Measurements from ENCODE around the gene RGS6.

Gene RGS6

GRCh38 chr14:72243309-72244293 is 311.4 kb downstream of the RGS6 start:
- no peak for DNase-seq (ENCODE audit: low read depth)

DNA sequence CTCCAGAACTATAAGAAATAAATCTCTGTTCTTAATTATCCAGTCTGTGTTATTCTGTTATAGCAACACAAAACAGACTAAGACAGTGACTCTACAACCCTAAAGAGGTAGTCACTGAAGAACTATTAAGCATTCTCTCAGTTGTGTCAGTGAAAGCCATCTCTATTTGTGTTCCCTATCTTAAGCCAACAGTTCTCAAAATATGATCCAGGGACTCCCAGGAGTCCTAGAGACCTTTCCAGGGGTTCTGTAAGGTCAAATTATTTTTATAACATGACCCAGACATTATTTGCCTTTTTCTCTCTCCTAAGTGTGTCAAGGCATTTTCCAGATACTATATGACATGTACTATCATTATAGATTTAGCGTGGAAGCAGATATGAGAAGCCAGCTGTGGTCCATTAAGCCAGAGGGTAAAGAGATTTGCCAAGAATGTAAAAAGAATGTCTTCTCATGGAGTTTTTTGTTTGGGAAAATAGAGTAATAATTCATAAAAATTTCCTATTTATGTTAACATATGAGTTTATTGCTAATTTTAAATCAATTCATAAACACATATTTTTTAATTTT is 315.8 kb downstream of the RGS6 start:
- no peak for DNase-seq (ENCODE audit: low read depth)

DNA sequence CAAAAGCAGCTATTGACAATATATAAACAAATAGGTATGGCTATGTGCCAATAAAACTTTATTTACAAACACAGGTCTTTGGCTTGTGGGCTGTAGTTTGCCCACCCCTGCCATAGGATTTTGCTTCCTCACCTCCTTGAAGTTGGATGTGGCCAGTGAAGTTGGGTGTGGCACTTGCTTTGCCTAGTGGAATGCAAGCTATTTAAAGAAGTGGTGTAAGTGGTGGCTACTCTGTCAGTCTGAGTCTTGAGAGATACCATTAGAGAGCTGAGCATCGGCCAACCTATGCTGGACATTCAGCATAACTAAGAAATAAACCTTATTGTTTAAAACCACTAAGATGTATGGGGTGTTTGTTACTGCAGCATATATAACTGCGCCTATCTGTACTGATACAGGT is 321.3 kb downstream of the RGS6 start:
- DNase-seq (ENCODE audit: low read depth): no peak

DNA sequence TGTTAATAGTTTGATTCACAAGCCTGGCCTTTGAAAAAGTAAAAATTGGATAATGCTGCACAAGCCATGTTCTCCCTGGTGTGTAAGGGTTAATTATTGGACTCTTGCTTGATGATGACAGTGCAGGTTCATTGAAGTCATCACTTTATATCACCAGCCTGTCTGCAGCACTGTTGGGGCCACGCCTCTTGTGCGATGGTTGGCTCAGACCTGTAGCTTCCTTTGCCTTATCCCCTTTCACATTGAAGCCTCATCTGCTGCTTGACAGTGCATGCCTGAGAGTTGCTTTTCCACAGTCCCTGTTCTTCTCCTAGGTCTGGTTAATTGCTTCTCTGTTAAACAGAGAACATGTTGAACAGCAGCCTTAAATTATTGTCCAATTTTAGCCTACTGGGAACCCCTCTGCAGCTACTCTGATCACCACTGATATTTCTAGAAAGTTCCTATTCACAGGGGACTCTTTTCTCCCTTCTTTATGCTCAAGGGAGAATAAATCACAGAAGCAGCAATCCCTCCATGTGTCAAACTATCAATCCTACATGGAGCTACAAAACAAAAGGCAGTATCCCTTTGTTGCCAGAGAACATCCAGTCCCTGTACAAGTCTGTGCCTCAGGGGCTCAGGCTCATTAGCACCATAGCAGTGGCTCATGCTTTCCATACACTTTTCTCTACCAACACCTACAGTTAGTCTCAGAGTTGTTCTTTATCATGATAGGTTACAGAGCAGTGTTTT is 322.1 kb downstream of the RGS6 start:
- DNase-seq (ENCODE audit: low read depth): no peak

GRCh38 chr14:72254937-72255472 is 322.8 kb downstream of the RGS6 start:
- no peak for DNase-seq (ENCODE audit: low read depth)

DNA sequence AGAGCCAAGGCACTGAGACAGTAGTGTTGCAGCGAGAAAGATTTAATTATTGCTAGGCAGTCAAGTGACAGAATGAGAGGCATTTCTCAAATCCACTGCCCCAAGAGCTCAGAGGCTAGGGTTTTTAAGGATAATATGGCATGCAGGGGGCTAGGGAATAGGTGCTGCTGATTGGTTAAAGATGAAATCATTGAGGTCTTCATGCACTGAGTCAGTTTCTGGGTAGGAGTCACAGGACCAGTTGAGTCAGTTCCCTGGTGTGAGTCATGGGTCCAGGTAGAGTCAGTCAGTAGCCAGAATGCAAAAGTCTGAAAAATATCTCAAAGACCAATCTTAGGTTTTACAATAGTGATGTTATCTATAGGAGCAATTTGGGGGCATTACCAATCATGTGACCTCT is 323.8 kb downstream of the RGS6 start:
- DNase-seq (ENCODE audit: low read depth): no peak

GRCh38 chr14:72261068-72261467 is 328.8 kb downstream of the RGS6 start:
- no peak for DNase-seq (ENCODE audit: low read depth)

DNA sequence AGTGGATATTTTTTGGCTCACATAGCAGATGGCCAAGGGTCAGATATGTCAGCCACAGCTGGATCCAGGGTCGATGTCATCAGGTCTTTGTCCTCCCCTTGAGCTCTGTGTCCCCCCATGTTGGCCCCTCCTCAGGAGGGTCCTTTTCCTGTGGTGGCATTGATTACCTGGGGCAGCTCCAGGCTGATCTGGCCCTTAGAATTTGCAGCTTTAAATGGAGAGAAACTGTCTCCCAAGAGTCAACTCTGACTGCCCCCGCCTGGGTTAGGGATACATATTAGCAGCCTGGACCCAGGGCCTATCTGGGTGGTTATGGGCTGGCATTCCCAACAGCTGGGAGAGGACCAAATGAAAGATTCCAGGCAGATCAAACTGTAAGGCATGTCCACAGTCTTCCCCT is 330.5 kb downstream of the RGS6 start:
- DNase-seq (ENCODE audit: low read depth): no peak

- DNase-seq (ENCODE audit: low read depth): no peak
Measured at GRCh38 chr14:72264716-72265115, 332.5 kb downstream of the RGS6 start.

DNA sequence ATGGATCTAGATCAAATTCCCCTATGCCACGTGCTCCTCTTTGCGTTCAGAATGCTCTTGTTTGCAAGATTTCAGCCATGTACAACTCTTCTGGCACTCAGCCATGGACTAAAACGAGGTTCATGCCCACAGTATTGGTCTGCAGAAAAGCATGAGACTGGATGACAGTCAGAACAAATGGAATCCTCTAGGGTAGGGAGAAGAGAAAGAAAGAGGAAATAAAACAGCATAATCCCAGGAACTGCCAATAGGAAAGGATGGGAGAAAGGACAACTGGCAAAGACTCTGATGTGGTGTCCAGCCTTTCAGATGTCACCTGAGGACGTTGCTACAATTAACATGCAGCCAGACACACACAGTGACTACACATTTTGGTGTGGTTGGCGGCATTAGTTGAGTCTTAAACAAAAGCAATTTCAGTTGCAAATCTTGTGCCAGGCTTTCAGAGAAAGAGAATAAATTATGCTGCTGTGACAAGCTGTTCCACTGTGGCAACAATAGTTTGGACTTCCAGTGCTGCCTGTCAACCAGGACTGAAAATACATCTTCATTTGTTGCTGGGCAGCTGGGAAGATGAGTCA is 338.0 kb downstream of the RGS6 start:
- no peak for DNase-seq (ENCODE audit: low read depth)

- DNase-seq (ENCODE audit: low read depth): no peak
Measured at GRCh38 chr14:72270749-72271148, 338.5 kb downstream of the RGS6 start.

DNA sequence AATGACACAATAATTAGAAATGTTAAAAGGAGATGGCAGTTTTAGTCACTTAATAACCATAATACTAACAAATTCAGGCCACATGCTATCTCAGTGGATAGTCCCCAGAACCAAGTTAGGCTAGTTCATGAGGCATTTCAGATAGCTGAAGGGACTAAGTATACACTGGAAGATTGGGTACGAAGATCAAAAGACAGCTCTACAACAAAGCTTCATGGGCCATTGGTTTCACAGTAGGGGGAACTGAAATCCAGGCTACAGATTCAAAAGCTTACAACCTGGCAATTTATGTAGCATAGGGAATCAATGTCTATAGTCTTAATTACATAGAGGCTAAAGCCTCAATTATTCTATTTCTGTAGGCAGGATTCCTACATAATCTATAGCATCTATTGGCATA is 343.0 kb downstream of the RGS6 start:
- DNase-seq (ENCODE audit: low read depth): no peak

DNA sequence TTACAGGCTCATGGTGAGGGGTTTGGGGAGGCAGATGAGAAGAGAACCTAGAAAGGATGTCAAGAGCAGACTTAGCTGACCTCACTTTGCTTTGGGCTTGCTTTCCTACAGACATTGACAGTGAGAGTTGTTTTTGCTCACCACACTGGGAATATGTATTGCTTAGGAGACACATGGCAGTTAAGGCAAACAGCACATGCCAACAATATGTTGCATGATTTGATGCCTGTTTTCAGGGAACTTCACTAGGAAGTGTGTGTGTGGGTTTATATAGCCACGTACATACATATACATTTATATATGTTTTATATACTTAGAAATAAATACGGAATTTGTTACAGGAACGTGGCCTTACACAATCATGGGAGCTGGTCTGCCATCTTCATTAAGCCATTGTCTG is 346.1 kb downstream of the RGS6 start:
- DNase-seq (ENCODE audit: low read depth): no peak

DNA sequence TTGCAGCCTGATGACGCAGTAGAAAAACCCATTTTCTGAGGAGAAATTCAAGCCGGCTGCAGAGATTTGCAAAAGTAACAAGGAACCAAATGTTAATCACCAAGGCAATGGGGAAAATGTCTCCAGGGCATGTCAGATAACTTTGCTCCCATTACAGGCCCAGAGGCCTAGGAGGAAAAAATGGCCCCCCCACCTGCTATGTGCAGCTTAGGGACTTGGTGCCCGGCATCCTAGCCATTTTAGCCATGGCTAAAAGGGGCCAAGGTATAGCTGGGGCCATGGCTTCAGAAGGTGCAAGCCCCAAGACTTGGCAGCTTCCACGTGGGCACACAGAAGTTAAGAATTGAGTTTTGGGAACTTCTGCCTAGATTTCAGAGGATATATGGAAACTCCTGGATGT is 351.9 kb downstream of the RGS6 start:
- DNase-seq (ENCODE audit: low read depth): no peak

DNA sequence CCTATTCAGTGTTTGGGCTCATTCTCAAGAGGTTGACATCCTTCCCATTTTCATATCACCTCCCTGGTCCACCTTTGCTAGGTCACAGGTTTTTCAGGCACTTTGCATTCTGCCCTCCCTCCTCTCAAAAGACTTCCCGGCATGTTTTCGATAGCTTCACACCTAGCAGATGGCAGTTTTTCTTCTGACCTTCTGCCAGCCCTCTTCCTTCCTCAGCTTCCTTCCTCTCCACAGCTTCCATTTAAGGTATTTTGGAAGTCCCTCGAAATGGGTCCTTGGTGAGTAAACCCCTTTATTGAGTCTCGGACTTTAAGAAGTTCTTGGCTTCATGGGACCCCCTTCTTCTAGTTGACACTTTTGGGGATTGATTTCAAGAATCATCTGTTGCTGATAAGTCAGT is 358.0 kb downstream of the RGS6 start:
- no peak for DNase-seq (ENCODE audit: low read depth)

- no peak for DNase-seq (ENCODE audit: low read depth)
Measured at GRCh38 chr14:72291908-72292688, 359.9 kb downstream of the RGS6 start.

GRCh38 chr14:72292689-72293024 is 360.4 kb downstream of the RGS6 start:
- no peak for DNase-seq (ENCODE audit: low read depth)

- no peak for DNase-seq (ENCODE audit: low read depth)
Measured at GRCh38 chr14:72301352-72301751, 369.1 kb downstream of the RGS6 start.

GRCh38 chr14:72303930-72304329 is 371.7 kb downstream of the RGS6 start:
- DNase-seq (ENCODE audit: low read depth): no peak

DNA sequence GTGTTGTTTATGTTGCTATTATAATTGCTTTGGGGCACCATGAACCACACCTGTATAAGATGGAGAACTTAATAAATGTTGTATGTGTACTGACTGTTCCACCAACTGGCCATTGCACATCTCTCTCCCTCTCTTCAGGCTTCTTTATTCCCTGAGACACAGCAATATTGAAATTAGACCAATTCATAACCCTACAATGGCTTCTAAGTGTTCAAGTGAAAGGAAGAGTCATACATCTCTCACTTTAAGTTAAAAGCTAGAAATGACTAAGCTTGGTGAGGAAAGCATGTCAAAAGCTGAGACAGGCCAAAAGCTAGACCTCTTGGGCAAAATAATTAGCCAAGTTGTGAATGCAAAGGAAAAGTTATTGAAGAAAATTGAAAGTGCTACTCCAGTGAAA is 373.3 kb downstream of the RGS6 start:
- no peak for DNase-seq (ENCODE audit: low read depth)

- DNase-seq (ENCODE audit: low read depth): no peak
Measured at GRCh38 chr14:72308967-72309485, 376.8 kb downstream of the RGS6 start.
